Measurements from ENCODE around the gene GYG2. TPM values are rescaled to one million over a fixed set of nuclear protein-coding genes. Genes with fewer than 3 reads are reported as not detected.
A peak's percentile ranks its signal among the peaks of the same experiment; 100 is the strongest.

GYG2 gene
- total RNA-seq (2014; rRNA removed; shearing (Covaris generic)): 47.0 and 63.8 TPM in 2 replicates
- 15.6 and 17.6 TPM in 2 replicates for polyA plus RNA-seq (2016; fragmentation: Nextera tagmentation; extraction: Ambion mirVana)
- long read RNA-seq, transcript GYG2-205 (11 exons, 1,956 nt): major isoform, 5 of 18 reads
- long read RNA-seq, partial matches to known transcripts: 4 of 18 reads
- long read RNA-seq, other reads (novel, unspliced or antisense): 9 of 18 reads

- Histone ChIP-seq H4K20me1 (replicated peaks; ENCODE audit: insufficient read depth) (no peaks in the 10 kb centered on the region), H3K4me3 (peak within 1 kb of the TSS; percentile 57), H3K27ac (ENCODE audit: low read depth) (no peak within 1 kb of the TSS), H3F3A (replicated peaks; ENCODE audit: low read depth) (no peaks in the 10 kb centered on the region), H3K9me2 (ENCODE audit: insufficient read depth) (no peaks in the 10 kb centered on the region), H3K27me3 (ENCODE audit: insufficient read depth) (no peaks in the 10 kb centered on the region), H3K79me2 (replicated peaks; ENCODE audit: insufficient read depth) (peaks cover 23% of the 10 kb centered on the region), H3K36me3 (ENCODE audit: insufficient read depth) (no peaks in the 10 kb centered on the region), H2AFZ (no peak within 1 kb of the TSS), H3K4me1 (ENCODE audit: insufficient read depth) (no peaks in the 10 kb centered on the region; the same call in 1 of the 2 replicates), H3K4me2 (peak within 1 kb of the TSS; percentile 81)
- Mint-ChIP-seq H3K27ac (no peak within 1 kb of the TSS), H3K36me3 (ENCODE audit: low read depth) (peaks cover 23% of the 10 kb centered on the region), H3K9me3 (no peaks in the 10 kb centered on the region), H3K27me3 (ENCODE audit: insufficient read depth, low read depth, poor library complexity) (peaks cover 5% of the 10 kb centered on the region), H3K4me1 (peaks cover 16% of the 10 kb centered on the region), H3K4me3 (peak within 1 kb of the TSS; percentile 66; the same call in 2 of the 3 replicates)
- peak; percentile 72 for DNase-seq (ENCODE audit: low spot score)
- TF ChIP-seq ZNF462 (CRISPR knock-in tag; IDR thresholded peaks at IDR 0.05) (no peak), NANOG (IDR thresholded peaks at IDR 0.05; ENCODE audit: borderline replicate concordance) (no peak), CREB1 (CRISPR knock-in tag; IDR thresholded peaks at IDR 0.05; ENCODE audit: low read depth) (no peak), ZNF331 (CRISPR knock-in tag; IDR thresholded peaks at IDR 0.05; ENCODE audit: low read depth) (no peak), CTCF (conservative IDR thresholded peaks at IDR 0.05; ENCODE audit: low read depth in 2 of 2) (no peak), ZNF114 (CRISPR knock-in tag; IDR thresholded peaks at IDR 0.05) (no peak), POLR2AphosphoS5 (IDR thresholded peaks at IDR 0.05; ENCODE audit: low read depth) (no peak), EZH2 (IDR thresholded peaks at IDR 0.05; ENCODE audit: low read depth, unreplicated experiment) (no peak), EZH2phosphoT487 (IDR thresholded peaks at IDR 0.05; ENCODE audit: unreplicated experiment) (no peak), JUNB (IDR thresholded peaks at IDR 0.05; ENCODE audit: unreplicated experiment) (no peak), REST (IDR thresholded peaks at IDR 0.05; ENCODE audit: unreplicated experiment) (no peak), ETS1 (IDR thresholded peaks at IDR 0.05) (no peak), STAT1 (IDR thresholded peaks at IDR 0.05; ENCODE audit: unreplicated experiment) (no peak)
- ATAC-seq: peak; percentile 93
Observed at GRCh38 chrX:2828344-2828958, at the start of gene GYG2. GYG2 (plus strand) TSS chrX:2828930; CDS start chrX:2830189, 1,259 bp downstream.
